ENCODE data around the gene NEK4. TPM values are rescaled to one million over a fixed set of nuclear protein-coding genes. Genes with fewer than 3 reads are reported as not detected.

Gene NEK4
- total RNA-seq, 2 donors from 2014 or later, result 10.1 to 73.2 TPM

GRCh38 chr3:52809149-52809548 lies 38.4 kb upstream of the NEK4 start:
- no peak for DNase-seq
- Histone ChIP-seq H3K27ac (no peak overlapping the region), H3K27me3 (no peaks in the 10 kb centered on the region), H3K4me3 (no peak overlapping the region), H3K9me3 (no peaks in the 10 kb centered on the region), H3K4me1 (no peaks in the 10 kb centered on the region), H3K36me3 (replicated peaks in 1 of 2; ENCODE audit: insufficient read depth in 1 of 2, low read depth in 2 of 2) (no peaks in the 10 kb centered on the region)
- intact Hi-C loops (cut with DNase I), result no loop called here
- ATAC-seq, result no peak
- no peak for TF ChIP-seq POLR2A (IDR thresholded peaks at IDR 0.05)
- no peak for TF ChIP-seq CTCF (IDR thresholded peaks at IDR 0.05)
- WGBS, 2 donors, result 62 to 71% methylated on average over 2 of the region's 2 CpGs

GRCh38 chr3:52805270-52806039 lies 34.7 kb upstream of the NEK4 start:
- intact Hi-C loops (cut with DNase I), result no loop called here
- DNase-seq, result no peak
- Histone ChIP-seq H3K4me3 (no peak overlapping the region), H3K27ac (no peak overlapping the region), H3K4me1 (no peaks in the 10 kb centered on the region), H3K36me3 (replicated peaks in 1 of 2; ENCODE audit: insufficient read depth in 1 of 2, low read depth in 2 of 2) (no peaks in the 10 kb centered on the region), H3K27me3 (no peaks in the 10 kb centered on the region), H3K9me3 (no peaks in the 10 kb centered on the region)
- 80 to 83% methylated on average over 17 to 19 of the region's 19 CpGs for WGBS, 2 donors
- no peak for ATAC-seq
- TF ChIP-seq POLR2A (IDR thresholded peaks at IDR 0.05) (no peak), CTCF (IDR thresholded peaks at IDR 0.05) (no peak)

GRCh38 chr3:52801839-52802238 lies 31.1 kb upstream of the NEK4 start:
- H3K27ac ChIP-seq, result no peak overlapping the region
- no peaks in the 10 kb centered on the region for H3K27me3 ChIP-seq
- intact Hi-C loops (cut with DNase I), result no loop called here
- TF ChIP-seq CTCF (IDR thresholded peaks at IDR 0.05), result no peak
- TF ChIP-seq POLR2A (IDR thresholded peaks at IDR 0.05), result no peak
- WGBS, 2 donors, result 59 to 63% methylated on average over 5 of the region's 5 CpGs
- no peaks in the 10 kb centered on the region for H3K9me3 ChIP-seq
- H3K4me3 ChIP-seq, result no peak overlapping the region
- DNase-seq (no peak), ATAC-seq (no peak)
- no peaks in the 10 kb centered on the region for H3K4me1 ChIP-seq
- H3K36me3 ChIP-seq (replicated peaks in 1 of 2; ENCODE audit: insufficient read depth in 1 of 2, low read depth in 2 of 2), result no peaks in the 10 kb centered on the region

GRCh38 chr3:52800079-52800478 lies 29.3 kb upstream of the NEK4 start:
- TF ChIP-seq POLR2A (IDR thresholded peaks at IDR 0.05), result no peak
- no peak for TF ChIP-seq CTCF (IDR thresholded peaks at IDR 0.05)
- Histone ChIP-seq H3K27ac (no peak overlapping the region), H3K36me3 (replicated peaks in 1 of 2; ENCODE audit: insufficient read depth in 1 of 2, low read depth in 2 of 2) (no peaks in the 10 kb centered on the region), H3K4me1 (peaks cover 9% of the 10 kb centered on the region), H3K9me3 (no peaks in the 10 kb centered on the region), H3K27me3 (no peaks in the 10 kb centered on the region), H3K4me3 (no peak overlapping the region)
- DNase-seq, result no peak
- WGBS, 2 donors, result 75 to 76% methylated on average over 6 to 7 of the region's 7 CpGs
- intact Hi-C loops (cut with DNase I), result no loop called here
- ATAC-seq, result no peak

- Histone ChIP-seq H3K27me3 (no peaks in the 10 kb centered on the region), H3K27ac (no peak overlapping the region), H3K9me3 (no peaks in the 10 kb centered on the region), H3K4me1 (peaks cover 10% of the 10 kb centered on the region), H3K4me3 (no peak overlapping the region), H3K36me3 (replicated peaks in 1 of 2; ENCODE audit: insufficient read depth in 1 of 2, low read depth in 2 of 2) (no peaks in the 10 kb centered on the region)
- ATAC-seq (peak; percentile 34), DNase-seq (peak; percentile 28 to 50 (median 34))
- 51% methylated on average over 11 to 14 of the region's 14 CpGs for WGBS, 2 donors
- intact Hi-C loops (cut with DNase I), result no loop called here
- no peak for TF ChIP-seq POLR2A (IDR thresholded peaks at IDR 0.05)
- TF ChIP-seq CTCF (IDR thresholded peaks at IDR 0.05), result peak; percentile 11 to 45 (median 38)
Measured at GRCh38 chr3:52798978-52799476, 28.3 kb upstream of the NEK4 start.
